HS-27A (cell line): ENCODE measurements around the gene SLC39A3.

Source experiments
- DNase-seq: peaks from one replicate; pipeline ENCODE4 v3.0.0-alpha.2; 2012; ENCODE audit warnings: low read depth, missing footprints

SLC39A3 gene

GRCh38 chr19:2768365-2769132 lies 28.7 kb upstream of the SLC39A3 start:
- no peak for DNase-seq

- DNase-seq = no peak
Measured at GRCh38 chr19:2767688-2768087, 27.9 kb upstream of the SLC39A3 start.

- no peak for DNase-seq
Measured at GRCh38 chr19:2766594-2767372, 27.0 kb upstream of the SLC39A3 start.

- no peak for DNase-seq
Measured at GRCh38 chr19:2765376-2765775, 25.6 kb upstream of the SLC39A3 start.

- DNase-seq = no peak
Measured at GRCh38 chr19:2764945-2765344, 25.1 kb upstream of the SLC39A3 start.

GRCh38 chr19:2763687-2764086 lies 23.9 kb upstream of the SLC39A3 start:
- no peak for DNase-seq

GRCh38 chr19:2762783-2763496 lies 23.1 kb upstream of the SLC39A3 start:
- DNase-seq = no peak

GRCh38 chr19:2761876-2762782 lies 22.3 kb upstream of the SLC39A3 start:
- DNase-seq = no peak

GRCh38 chr19:2761309-2761677 lies 21.5 kb upstream of the SLC39A3 start:
- no peak for DNase-seq

- DNase-seq = no peak
Measured at GRCh38 chr19:2759965-2760364, 20.1 kb upstream of the SLC39A3 start.

GRCh38 chr19:2759362-2759761 lies 19.5 kb upstream of the SLC39A3 start:
- no peak for DNase-seq

GRCh38 chr19:2758601-2759313 lies 18.9 kb upstream of the SLC39A3 start:
- DNase-seq = no peak

- DNase-seq = no peak
Measured at GRCh38 chr19:2756921-2757881, 17.4 kb upstream of the SLC39A3 start.

GRCh38 chr19:2756477-2756876 lies 16.7 kb upstream of the SLC39A3 start:
- DNase-seq = no peak

- no peak for DNase-seq
Measured at GRCh38 chr19:2755811-2756210, 16.0 kb upstream of the SLC39A3 start.

GRCh38 chr19:2755448-2755705 lies 15.6 kb upstream of the SLC39A3 start:
- no peak for DNase-seq

- DNase-seq = no peak
Measured at GRCh38 chr19:2754659-2755447, 15.0 kb upstream of the SLC39A3 start.

GRCh38 chr19:2751438-2751830 lies 11.6 kb upstream of the SLC39A3 start:
- no peak for DNase-seq

GRCh38 chr19:2750808-2751437 lies 11.1 kb upstream of the SLC39A3 start:
- no peak for DNase-seq
